ENCODE measurements around the gene KCNN3.

KCNN3 gene

DNA sequence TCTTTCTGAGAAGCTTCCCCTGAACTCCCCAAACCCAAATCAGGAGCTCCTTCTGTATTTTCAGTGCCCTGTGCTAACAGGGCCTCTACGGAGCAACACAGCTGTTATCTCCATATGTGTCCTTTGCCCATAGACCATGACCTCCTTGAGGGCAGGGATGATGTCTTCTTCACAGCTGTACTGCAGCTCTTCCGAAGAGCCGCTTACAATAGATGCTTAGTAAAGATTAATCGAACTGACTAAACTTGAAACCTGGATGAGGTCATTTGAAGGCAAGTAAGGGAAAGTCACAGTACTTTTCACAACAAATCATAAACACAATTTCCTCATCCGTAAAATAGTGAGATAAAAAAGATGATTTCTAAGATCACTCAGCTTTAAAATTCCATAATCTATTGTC, 4.4 kb upstream of the KCNN3 start:
- ChIA-PET CTCF (interaction anchor here (0.8 to 7.5 kb wide), 10 partner anchors 9 to 328 kb away, joined by 3 to 53 read pairs (median 4); no protein-coding TSS in a partner anchor), POLR2A (interaction anchor here (0.5 kb wide), 1 partner anchor 880 kb away, joined by 3 read pairs; no protein-coding TSS in a partner anchor)
- DNase-seq (ENCODE audit: extremely low spot score) = peak; percentile 54
- TF ChIP-seq, protein P1, sequence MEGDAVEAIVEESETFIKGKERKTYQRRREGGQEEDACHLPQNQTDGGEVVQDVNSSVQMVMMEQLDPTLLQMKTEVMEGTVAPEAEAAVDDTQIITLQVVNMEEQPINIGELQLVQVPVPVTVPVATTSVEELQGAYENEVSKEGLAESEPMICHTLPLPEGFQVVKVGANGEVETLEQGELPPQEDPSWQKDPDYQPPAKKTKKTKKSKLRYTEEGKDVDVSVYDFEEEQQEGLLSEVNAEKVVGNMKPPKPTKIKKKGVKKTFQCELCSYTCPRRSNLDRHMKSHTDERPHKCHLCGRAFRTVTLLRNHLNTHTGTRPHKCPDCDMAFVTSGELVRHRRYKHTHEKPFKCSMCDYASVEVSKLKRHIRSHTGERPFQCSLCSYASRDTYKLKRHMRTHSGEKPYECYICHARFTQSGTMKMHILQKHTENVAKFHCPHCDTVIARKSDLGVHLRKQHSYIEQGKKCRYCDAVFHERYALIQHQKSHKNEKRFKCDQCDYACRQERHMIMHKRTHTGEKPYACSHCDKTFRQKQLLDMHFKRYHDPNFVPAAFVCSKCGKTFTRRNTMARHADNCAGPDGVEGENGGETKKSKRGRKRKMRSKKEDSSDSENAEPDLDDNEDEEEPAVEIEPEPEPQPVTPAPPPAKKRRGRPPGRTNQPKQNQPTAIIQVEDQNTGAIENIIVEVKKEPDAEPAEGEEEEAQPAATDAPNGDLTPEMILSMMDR (IDR thresholded peaks at IDR 0.05; ENCODE audit: control extremely low read depth, extremely low read depth, low read depth, missing control alignments) = no peak

DNA sequence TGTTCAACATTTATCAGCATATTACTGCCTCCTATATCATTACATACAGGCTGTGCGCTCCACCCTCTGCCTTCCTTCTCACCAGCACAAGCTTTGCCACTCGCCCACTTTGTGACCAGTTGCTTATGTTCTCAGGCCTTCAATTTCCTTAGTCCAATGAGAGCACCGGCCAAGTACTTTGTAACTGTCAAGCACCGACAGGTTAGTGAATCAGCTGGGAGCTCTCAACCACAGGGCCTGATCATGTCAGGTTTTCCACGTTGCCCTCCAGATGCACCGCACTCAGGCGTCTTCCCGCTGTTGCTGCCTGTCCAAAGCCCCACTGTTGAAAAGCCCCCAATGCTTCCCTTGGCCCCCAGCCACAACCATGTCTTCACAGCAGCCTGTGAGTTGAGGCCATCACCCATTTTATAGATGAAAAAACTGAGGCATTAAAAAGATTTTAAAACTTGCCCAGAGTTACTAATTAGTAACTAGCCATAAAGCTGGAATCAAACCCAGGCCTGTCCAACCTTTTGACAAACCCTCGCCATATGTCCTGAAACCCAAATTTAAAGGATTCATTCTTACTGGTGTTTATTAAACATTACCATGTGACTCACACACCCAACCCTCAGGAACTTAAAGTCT, 3.4 kb upstream of the KCNN3 start:
- CTCF ChIA-PET = interaction anchor here (0.8 to 7.5 kb wide), 15 partner anchors 9 to 314 kb away, joined by 3 to 53 read pairs (median 3); no protein-coding TSS in a partner anchor
- POLR2A ChIA-PET = no interaction called here
- DNase-seq (ENCODE audit: extremely low spot score) = no peak
- TF ChIP-seq, protein P1 (IDR thresholded peaks at IDR 0.05; ENCODE audit: control extremely low read depth, extremely low read depth, low read depth, missing control alignments) = no peak

DNA sequence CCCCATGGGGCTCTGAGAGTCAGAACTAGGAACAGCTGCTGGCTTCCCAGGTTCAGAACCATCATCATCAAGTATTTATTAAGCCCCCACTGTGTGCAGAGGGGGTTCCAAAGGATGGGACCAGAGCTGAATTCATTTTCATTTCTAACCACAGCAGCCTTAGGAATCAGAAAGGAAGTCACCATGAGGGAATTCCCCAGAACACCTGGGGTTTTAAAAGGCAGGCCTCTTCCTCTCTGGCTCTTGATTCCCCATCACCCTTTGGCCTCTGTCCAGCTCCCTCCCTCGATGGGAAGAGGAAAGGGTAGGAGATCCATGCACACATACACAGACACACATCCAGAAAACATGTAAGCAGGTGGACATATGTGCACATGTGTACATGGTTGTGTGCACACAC, 1.3 kb upstream of the KCNN3 start:
- DNase-seq (ENCODE audit: extremely low spot score) = no peak
- POLR2A ChIA-PET = interaction anchor here (0.5 to 1.3 kb wide), 2 partner anchors 12 to 68 kb away, joined by 3 read pairs; no protein-coding TSS in a partner anchor
- CTCF ChIA-PET = interaction anchor here (0.8 to 7.5 kb wide), 7 partner anchors 9 to 312 kb away, joined by 3 to 53 read pairs (median 12); no protein-coding TSS in a partner anchor
- TF ChIP-seq, protein P1 (IDR thresholded peaks at IDR 0.05; ENCODE audit: control extremely low read depth, extremely low read depth, low read depth, missing control alignments) = no peak

DNA sequence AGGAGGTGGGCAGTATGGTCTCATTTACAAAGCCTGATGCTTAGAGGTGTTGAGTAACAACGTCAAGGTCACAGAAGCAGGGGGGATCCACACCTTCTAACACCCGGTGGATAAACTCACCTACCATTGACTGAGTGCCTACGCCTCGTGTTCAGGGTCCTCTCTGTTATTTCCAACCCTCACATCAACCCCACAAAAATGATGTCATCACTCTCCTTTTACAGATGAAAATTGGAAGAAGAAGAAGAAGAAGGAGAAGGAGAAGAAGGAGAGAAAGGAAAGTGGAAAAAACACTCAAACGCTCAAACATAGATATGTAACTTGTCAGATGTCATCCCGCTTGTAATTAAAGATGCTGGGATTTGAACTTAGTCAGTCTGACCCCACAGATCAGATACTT, 653 bp upstream of the KCNN3 start:
- ChIA-PET CTCF (interaction anchor here (0.7 to 7.5 kb wide), 11 partner anchors 7 to 311 kb away, joined by 3 to 53 read pairs (median 12); partner anchors contain the start of gene PMVK), POLR2A (interaction anchor here (0.5 to 3.4 kb wide), 6 partner anchors 11 to 180 kb away, joined by 3 to 33 read pairs (median 4); partner anchors contain the start of genes ADAM15 and PMVK)

DNA sequence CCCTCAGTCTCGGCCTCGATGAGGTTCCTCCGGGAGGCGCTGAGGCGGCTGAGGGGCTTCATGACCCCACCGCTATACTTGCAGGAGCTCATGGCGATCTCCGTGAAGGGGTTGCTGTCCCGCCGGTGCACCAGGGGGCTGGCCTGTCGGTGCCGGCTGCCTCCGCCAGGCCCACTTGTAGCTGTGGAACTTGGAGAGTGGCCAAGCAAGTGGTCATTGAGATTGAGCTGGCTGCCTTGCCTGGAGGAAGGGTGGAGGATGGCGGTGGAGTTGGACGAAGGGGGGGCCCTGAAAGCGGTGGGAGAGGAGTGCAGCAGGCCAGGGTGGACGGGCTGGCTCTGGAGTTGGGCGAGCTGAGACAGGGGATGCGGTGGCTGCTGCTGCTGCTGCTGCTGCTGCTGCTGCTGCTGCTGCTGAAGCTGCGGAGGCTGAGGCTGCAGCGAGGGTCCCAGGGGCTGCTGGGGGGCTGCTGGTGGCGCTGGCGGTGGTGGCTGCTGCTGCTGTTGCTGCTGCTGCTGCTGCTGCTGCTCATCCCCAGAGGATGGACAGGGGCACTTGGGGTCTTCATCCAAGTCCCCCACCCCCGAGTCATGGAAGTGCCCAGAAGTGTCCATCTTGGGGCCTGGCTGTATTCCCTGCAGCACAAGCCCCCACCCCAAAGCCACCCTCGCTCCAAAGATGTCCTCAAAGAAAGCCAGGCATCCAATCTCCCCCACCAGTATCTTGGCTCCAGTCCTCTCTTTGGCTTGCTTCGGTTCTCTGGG, 548 bp downstream of the KCNN3 start:
- TF ChIP-seq, protein P1 (IDR thresholded peaks at IDR 0.05; ENCODE audit: control extremely low read depth, extremely low read depth, low read depth, missing control alignments) = no peak
- CTCF ChIA-PET = interaction anchor here (0.7 to 7.5 kb wide), 11 partner anchors 8 to 310 kb away, joined by 3 to 53 read pairs (median 4); partner anchors contain the start of genes PMVK and PYGO2
- DNase-seq (ENCODE audit: extremely low spot score) = no peak
- POLR2A ChIA-PET = interaction anchor here (0.6 to 3.4 kb wide), 4 partner anchors 9 to 104 kb away, joined by 4 to 33 read pairs (median 6); partner anchors contain the start of gene PMVK

More for the DNA sequence above, 653 bp upstream of the KCNN3 start:
- TF ChIP-seq, protein P1 (IDR thresholded peaks at IDR 0.05; ENCODE audit: control extremely low read depth, extremely low read depth, low read depth, missing control alignments) = no peak
- no peak for DNase-seq (ENCODE audit: extremely low spot score)
